Neuronal stem cell (in vitro differentiated cells): ENCODE results near the gene NFYC.
"Not testable (repeated sequence)": the region's sequence is repeated elsewhere in the genome, so short reads cannot be mapped to it uniquely, and the experiment has no call there.

Source experiments
- DNase-seq: peaks from one replicate; pipeline ENCODE4 v3.0.0-alpha.2; 2013; ENCODE audit warnings: low spot score
- H2AFZ ChIP-seq: one replicate; pipeline ENCODE4 v1.6.1; 2013; ENCODE audit warnings: mild to moderate bottlenecking, low read length, inconsistent platforms
- H2AK5ac ChIP-seq: 2 replicates; pipeline ENCODE4 v1.6.1; 2013; ENCODE audit warnings: low read depth, mild to moderate bottlenecking, inconsistent platforms, low read length, moderate library complexity, mixed read lengths
- H2BK120ac ChIP-seq: 2 replicates; pipeline ENCODE4 v1.6.1; 2013; ENCODE audit warnings: low read depth, mild to moderate bottlenecking, inconsistent platforms, low read length, moderate library complexity, mixed read lengths
- H2BK12ac ChIP-seq: one replicate; pipeline ENCODE4 v1.6.1; 2013; ENCODE audit warnings: low read length, inconsistent platforms
- H2BK15ac ChIP-seq: 2 replicates; pipeline ENCODE4 v1.6.1; 2013; ENCODE audit warnings: mild to moderate bottlenecking, low read length, inconsistent platforms, mixed read lengths
- H2BK5ac ChIP-seq: one replicate; pipeline ENCODE4 v1.6.1; 2013; ENCODE audit warnings: inconsistent platforms, mild to moderate bottlenecking, low read length, moderate library complexity
- H3K14ac ChIP-seq: one replicate; pipeline ENCODE4 v1.6.1; 2013; ENCODE audit warnings: low read length, inconsistent platforms
- H3K18ac ChIP-seq: 2 replicates; pipeline ENCODE4 v1.6.1; 2013; ENCODE audit warnings: low read length, inconsistent platforms
- H3K23ac ChIP-seq: 2 replicates; pipeline ENCODE4 v1.6.1; 2013; ENCODE audit warnings: low read depth, mild to moderate bottlenecking, mixed read lengths, low read length, inconsistent platforms; ENCODE audit not compliant: poor library complexity
- H3K27ac ChIP-seq: replicated peaks from 3 replicates; pipeline ENCODE4 v1.5.1; 2013; ENCODE audit warnings: low read length, inconsistent platforms
- H3K27me3 ChIP-seq, 3 experiments: 2 replicates each; pipeline ENCODE4 v1.6.1; 2013; ENCODE audit warnings: low read length in 3 of 3, mild to moderate bottlenecking in 2 of 3, inconsistent platforms in 1 of 3, low read depth in 1 of 3, mixed read lengths in 1 of 3, moderate library complexity in 1 of 3; ENCODE audit not compliant: control insufficient read depth in 3 of 3, insufficient read depth in 3 of 3
- H3K36me3 ChIP-seq, 2 donors: replicated peaks in 1 of 2; 2 replicates each; pipeline ENCODE4 v1.6.1; 2013; ENCODE audit warnings: low read length in 2 of 2; ENCODE audit not compliant: control insufficient read depth in 2 of 2, insufficient read depth in 2 of 2
- H3K4ac ChIP-seq: 2 replicates; pipeline ENCODE4 v1.6.1; 2013; ENCODE audit warnings: inconsistent platforms, mild to moderate bottlenecking, low read length, moderate library complexity
- H3K4me1 ChIP-seq, 2 donors: 1 replicate in 1 of 2; 2 replicates in 1 of 2; pipeline ENCODE4 v1.6.1; 2013; ENCODE audit warnings: low read length in 2 of 2, low read depth in 1 of 2; ENCODE audit not compliant: control insufficient read depth in 2 of 2, insufficient read depth in 1 of 2
- H3K4me2 ChIP-seq: one replicate; pipeline ENCODE4 v1.6.1; 2013; ENCODE audit warnings: mild to moderate bottlenecking, low read length, inconsistent platforms; ENCODE audit not compliant: insufficient read depth, poor library complexity, severe bottlenecking
- H3K4me3 ChIP-seq, 2 donors: 2 replicates each; pipeline ENCODE4 v1.5.1; 2013; ENCODE audit warnings: low read length in 2 of 2, mild to moderate bottlenecking in 2 of 2, inconsistent platforms in 1 of 2, moderate library complexity in 1 of 2
- H3K79me1 ChIP-seq: one replicate; pipeline ENCODE4 v1.6.1; 2013; ENCODE audit warnings: low read depth, mild to moderate bottlenecking, inconsistent platforms, low read length, moderate library complexity
- H3K9ac ChIP-seq: one replicate; pipeline ENCODE4 v1.6.1; 2013; ENCODE audit warnings: mild to moderate bottlenecking, low read depth, low read length, inconsistent platforms; ENCODE audit not compliant: poor library complexity
- H3K9me3 ChIP-seq, 2 donors: replicated peaks in 1 of 2; 2 replicates each; pipeline versions ENCODE3 to v1.6.1; 2013; ENCODE audit warnings: low read length in 2 of 2, mild to moderate bottlenecking in 2 of 2, inconsistent platforms in 1 of 2, low read depth in 1 of 2, mixed read lengths in 1 of 2, moderate library complexity in 1 of 2; ENCODE audit not compliant: control insufficient read depth in 2 of 2, insufficient read depth in 1 of 2
- H4K8ac ChIP-seq: one replicate; pipeline ENCODE4 v1.6.1; 2013; ENCODE audit warnings: low read depth, mild to moderate bottlenecking, inconsistent platforms, low read length, moderate library complexity
- H4K91ac ChIP-seq: one replicate; pipeline ENCODE4 v1.6.1; 2013; ENCODE audit warnings: low read length, low read depth, mild to moderate bottlenecking, inconsistent platforms; ENCODE audit not compliant: poor library complexity
- WGBS, 2 donors: extraction: QIAGEN DNeasy Blood & Tissue Kit; methylation state at CpG; one replicate each; pipeline ENCODE4 v1.1.7; 2013; ENCODE audit warnings: missing lambda C conversion rate in 2 of 2, mixed read lengths in 1 of 2; ENCODE audit not compliant: insufficient read length in 2 of 2, insufficient replicate concordance in 1 of 2; ENCODE audit errors: extremely low coverage in 2 of 2; 5-methylcytosine and 5-hydroxymethylcytosine counted together

The NFYC gene

GRCh38 chr1:40701684-40702083 is 10.2 kb downstream of the NFYC start:
- H4K8ac ChIP-seq: no peak overlapping the region
- no peak overlapping the region for H3K9ac ChIP-seq
- H3K79me1 ChIP-seq: no peaks in the 10 kb centered on the region
- no peak overlapping the region for H2AFZ ChIP-seq
- H2BK5ac ChIP-seq: no peak overlapping the region
- H3K14ac ChIP-seq: no peak overlapping the region
- H2AK5ac ChIP-seq: no peak overlapping the region
- no peak overlapping the region for H2BK120ac ChIP-seq
- no peaks in the 10 kb centered on the region for H3K27me3 ChIP-seq
- H3K4ac ChIP-seq: no peak overlapping the region
- DNase-seq: no peak
- H3K27ac ChIP-seq: no peak overlapping the region
- H3K36me3 ChIP-seq: peaks cover 0 to under 1% of the 10 kb centered on the region in 2 donors
- H3K18ac ChIP-seq: no peak overlapping the region
- H3K9me3 ChIP-seq: no peaks in the 10 kb centered on the region
- no CpG with 5 or more reads among the region's 3 CpGs for WGBS, 2 donors
- H3K23ac ChIP-seq: no peak overlapping the region
- H2BK15ac ChIP-seq: no peak overlapping the region
- H3K4me1 ChIP-seq: no peaks in the 10 kb centered on the region
- H2BK12ac ChIP-seq: no peak overlapping the region
- H3K4me2 ChIP-seq: no peak overlapping the region
- no peak overlapping the region for H4K91ac ChIP-seq
- H3K4me3 ChIP-seq: no peak overlapping the region

GRCh38 chr1:40702810-40703209 is 11.3 kb downstream of the NFYC start:
- H2AFZ ChIP-seq, H3K9ac ChIP-seq, H4K8ac ChIP-seq, H3K14ac ChIP-seq, H3K4me1 ChIP-seq, H3K4me3 ChIP-seq, H3K36me3 ChIP-seq, H3K9me3 ChIP-seq, H2BK5ac ChIP-seq, H2AK5ac ChIP-seq, DNase-seq, H3K79me1 ChIP-seq, H3K4me2 ChIP-seq, H3K23ac ChIP-seq, H2BK12ac ChIP-seq, H2BK120ac ChIP-seq, H3K27ac ChIP-seq, H2BK15ac ChIP-seq, H3K27me3 ChIP-seq, H4K91ac ChIP-seq, H3K18ac ChIP-seq, H3K4ac ChIP-seq: not testable (repeated sequence)
- no CpG with 5 or more reads among the region's 9 CpGs for WGBS, 2 donors

- no CpG with 5 or more reads among the region's 3 CpGs for WGBS, 2 donors
- no peaks in the 10 kb centered on the region for H3K9me3 ChIP-seq
- H3K18ac ChIP-seq: no peak overlapping the region
- no peak overlapping the region for H3K14ac ChIP-seq
- H2AK5ac ChIP-seq: no peak overlapping the region
- no peak overlapping the region for H2BK120ac ChIP-seq
- no peak overlapping the region for H2BK15ac ChIP-seq
- no peak overlapping the region for H2BK5ac ChIP-seq
- no peak overlapping the region for H4K8ac ChIP-seq
- no peak overlapping the region for H3K4ac ChIP-seq
- H3K79me1 ChIP-seq: no peaks in the 10 kb centered on the region
- H3K4me2 ChIP-seq: no peak overlapping the region
- no peak overlapping the region for H2BK12ac ChIP-seq
- peaks cover 1 to 6% of the 10 kb centered on the region in 2 donors for H3K4me1 ChIP-seq
- H4K91ac ChIP-seq: no peak overlapping the region
- DNase-seq: no peak
- H3K36me3 ChIP-seq: no peaks in the 10 kb centered on the region
- no peak overlapping the region for H3K23ac ChIP-seq
- no peak overlapping the region for H3K4me3 ChIP-seq
- H3K9ac ChIP-seq: no peak overlapping the region
- H3K27me3 ChIP-seq: no peaks in the 10 kb centered on the region
- H3K27ac ChIP-seq: no peak overlapping the region
- H2AFZ ChIP-seq: no peak overlapping the region
These were observed 11.8 kb downstream of the NFYC start for GRCh38 chr1:40703316-40703715.

GRCh38 chr1:40704817-40705733 is 13.6 kb downstream of the NFYC start:
- Histone ChIP-seq H3K36me3 (no peaks in the 10 kb centered on the region), H2AK5ac (no peak overlapping the region), H2BK120ac (no peak overlapping the region), H3K79me1 (no peaks in the 10 kb centered on the region), H2AFZ (no peak overlapping the region), H3K4me1 (peaks cover 1 to 7% of the 10 kb centered on the region in 2 donors), H2BK12ac (no peak overlapping the region), H2BK15ac (no peak overlapping the region), H3K4ac (no peak overlapping the region), H3K18ac (no peak overlapping the region), H3K14ac (no peak overlapping the region), H4K91ac (no peak overlapping the region), H3K4me2 (no peak overlapping the region), H3K23ac (no peak overlapping the region), H3K27me3 (no peaks in the 10 kb centered on the region), H3K9ac (no peak overlapping the region), H4K8ac (no peak overlapping the region), H3K9me3 (no peaks in the 10 kb centered on the region), H3K4me3 (no peak overlapping the region), H2BK5ac (no peak overlapping the region), H3K27ac (no peak overlapping the region)
- DNase-seq: no peak
- WGBS, 2 donors: no CpG with 5 or more reads among the region's 3 CpGs
